H9 (cell line): ENCODE results near the gene MCFD2. TPM values are rescaled to one million over a fixed set of nuclear protein-coding genes. Genes with fewer than 3 reads are reported as not detected.

Experiments
- DNase-seq: peaks from one replicate; pipeline ENCODE4 v3.0.0-alpha.2; 2017
- H2AFZ ChIP-seq: one replicate; pipeline ENCODE4 v1.6.1; 2013; ENCODE audit warnings: mild to moderate bottlenecking, low read length, control low read depth, moderate library complexity
- H2AK5ac ChIP-seq: 2 replicates; pipeline ENCODE4 v1.6.1; 2013; ENCODE audit warnings: low read length, control low read depth, mixed read lengths; ENCODE audit not compliant: insufficient read length
- H2BK120ac ChIP-seq: one replicate; pipeline ENCODE4 v1.6.1; 2013; ENCODE audit warnings: low read depth, mild to moderate bottlenecking, low read length, control low read depth, inconsistent platforms; ENCODE audit not compliant: poor library complexity, severe bottlenecking
- H2BK12ac ChIP-seq: 2 replicates; pipeline ENCODE4 v1.6.1; 2013; ENCODE audit warnings: low read length, control low read depth, mixed read lengths, low read depth; ENCODE audit not compliant: insufficient read length
- H2BK15ac ChIP-seq: 2 replicates; pipeline ENCODE4 v1.6.1; 2013; ENCODE audit warnings: low read depth, low read length, control low read depth
- H2BK20ac ChIP-seq: one replicate; pipeline ENCODE4 v1.6.1; 2013; ENCODE audit warnings: low read depth, mild to moderate bottlenecking, low read length, control low read depth, inconsistent platforms; ENCODE audit not compliant: poor library complexity, severe bottlenecking
- H2BK5ac ChIP-seq: 2 replicates; pipeline ENCODE4 v1.6.1; 2013; ENCODE audit warnings: low read length, control low read depth, mixed read lengths; ENCODE audit not compliant: insufficient read length
- H3K14ac ChIP-seq: 2 replicates; pipeline ENCODE4 v1.6.1; 2013; ENCODE audit warnings: low read length, control low read depth; ENCODE audit not compliant: insufficient read depth
- H3K18ac ChIP-seq: 2 replicates; pipeline ENCODE4 v1.6.1; 2013; ENCODE audit warnings: low read depth, mild to moderate bottlenecking, mixed read lengths, low read length, control low read depth; ENCODE audit not compliant: insufficient read length
- H3K23ac ChIP-seq: 2 replicates; pipeline ENCODE4 v1.6.1; 2013; ENCODE audit warnings: low read length, control low read depth, mixed read lengths, low read depth; ENCODE audit not compliant: insufficient read length
- H3K23me2 ChIP-seq: 2 replicates; pipeline ENCODE4 v1.6.1; 2013; ENCODE audit warnings: low read depth, mild to moderate bottlenecking, mixed read lengths, low read length, control low read depth; ENCODE audit not compliant: insufficient read length, poor library complexity, severe bottlenecking
- H3K27ac ChIP-seq: 2 replicates; pipeline ENCODE4 v1.5.1; 2013; ENCODE audit warnings: low read length, control low read depth, mixed read lengths, low read depth; ENCODE audit not compliant: insufficient read length
- H3K27me3 ChIP-seq: 2 replicates; pipeline ENCODE4 v1.6.1; 2013; ENCODE audit warnings: low read length, control low read depth, inconsistent platforms; ENCODE audit not compliant: insufficient read depth
- H3K4ac ChIP-seq: 2 replicates; pipeline ENCODE4 v1.6.1; 2013; ENCODE audit warnings: low read depth, mild to moderate bottlenecking, control low read depth, inconsistent platforms, low read length, moderate library complexity
- H3K4me1 ChIP-seq: 2 replicates; pipeline ENCODE4 v1.6.1; 2013; ENCODE audit warnings: low read length, control low read depth, inconsistent platforms; ENCODE audit not compliant: insufficient read depth
- H3K4me2 ChIP-seq: 2 replicates; pipeline ENCODE4 v1.6.1; 2013; ENCODE audit warnings: low read length, control low read depth, mixed read lengths; ENCODE audit not compliant: insufficient read length, insufficient read depth
- H3K56ac ChIP-seq: 2 replicates; pipeline ENCODE4 v1.6.1; 2013; ENCODE audit warnings: low read depth, mild to moderate bottlenecking, mixed read lengths, low read length, control low read depth; ENCODE audit not compliant: insufficient read length
- H3K79me1 ChIP-seq: 2 replicates; pipeline ENCODE4 v1.6.1; 2013; ENCODE audit warnings: low read depth, mild to moderate bottlenecking, moderate library complexity, low read length, control low read depth, inconsistent platforms; ENCODE audit not compliant: insufficient read depth, poor library complexity, severe bottlenecking
- H3K79me2 ChIP-seq: 2 replicates; pipeline ENCODE4 v1.6.1; 2013; ENCODE audit warnings: low read length, control low read depth, inconsistent platforms; ENCODE audit not compliant: insufficient read depth
- H3K9ac ChIP-seq: 2 replicates; pipeline ENCODE4 v1.6.1; 2013; ENCODE audit warnings: low read length, control low read depth, mixed read lengths; ENCODE audit not compliant: insufficient read length; ENCODE audit errors: extremely low read depth
- H3K9me3 ChIP-seq: one replicate; pipeline ENCODE4 v1.6.1; 2013; ENCODE audit warnings: low read depth, low read length, inconsistent platforms; ENCODE audit not compliant: control insufficient read depth
- H3T11ph ChIP-seq: one replicate; pipeline ENCODE4 v1.6.1; 2013; ENCODE audit warnings: mild to moderate bottlenecking, low read length, control low read depth, inconsistent platforms
- H4K20me1 ChIP-seq: one replicate; pipeline ENCODE4 v1.6.1; 2013; ENCODE audit not compliant: control insufficient read depth, insufficient read length, insufficient read depth
- H4K5ac ChIP-seq: 2 replicates; pipeline ENCODE4 v1.6.1; 2013; ENCODE audit warnings: low read depth, mild to moderate bottlenecking, mixed read lengths, low read length, control low read depth; ENCODE audit not compliant: insufficient read length
- H4K8ac ChIP-seq: replicated peaks from 2 replicates; pipeline ENCODE4 v1.6.1; 2013; ENCODE audit warnings: low read length, control low read depth, mixed read lengths, low read depth; ENCODE audit not compliant: insufficient read length
- H4K91ac ChIP-seq: 2 replicates; pipeline ENCODE4 v1.6.1; 2013; ENCODE audit warnings: low read depth, mild to moderate bottlenecking, moderate library complexity, mixed read lengths, low read length, control low read depth; ENCODE audit not compliant: insufficient read length
- H3K27ac Mint-ChIP-seq, 3 experiments: 2 replicates in 2 of 3; 3 replicates in 1 of 3; pipeline ENCODE4 v1.8.0; 2020 to 2021; ENCODE audit warnings: mixed read lengths in 3 of 3, mild to moderate bottlenecking in 1 of 3, moderate library complexity in 1 of 3
- H3K27me3 Mint-ChIP-seq: 2 replicates; pipeline ENCODE4 v1.8.0; 2021; ENCODE audit warnings: low read depth, mild to moderate bottlenecking, moderate library complexity, mixed read lengths
- H3K36me3 Mint-ChIP-seq, 3 experiments: 2 replicates in 2 of 3; 3 replicates in 1 of 3; pipeline ENCODE4 v1.8.0; 2020 to 2021; ENCODE audit warnings: low read depth in 3 of 3, mixed read lengths in 3 of 3; ENCODE audit not compliant: insufficient read depth in 1 of 3
- H3K4me1 Mint-ChIP-seq, 2 experiments: 2 replicates each; pipeline ENCODE4 v1.8.0; 2020; ENCODE audit warnings: mixed read lengths in 2 of 2
- H3K4me3 Mint-ChIP-seq, 2 experiments: 2 replicates in 1 of 2; 3 replicates in 1 of 2; pipeline ENCODE4 v1.8.0; 2020 to 2021; ENCODE audit warnings: mild to moderate bottlenecking in 2 of 2, mixed read lengths in 2 of 2, moderate library complexity in 1 of 2
- H3K9me3 Mint-ChIP-seq, 2 experiments: 2 replicates in 1 of 2; 3 replicates in 1 of 2; pipeline ENCODE4 v1.8.0; 2020; ENCODE audit warnings: mild to moderate bottlenecking in 2 of 2, mixed read lengths in 2 of 2, moderate library complexity in 1 of 2
- WGBS: extraction: QIAGEN DNeasy Blood & Tissue Kit; methylation state at CpG from one replicate; pipeline ENCODE4 v1.1.7; 2013; ENCODE audit warnings: missing lambda C conversion rate, low lambda C conversion rate, mixed read lengths; ENCODE audit not compliant: insufficient read length; ENCODE audit errors: extremely low coverage; 5-methylcytosine and 5-hydroxymethylcytosine counted together
- total RNA-seq: library from RNA; stranded (reverse); gene quantifications from 2 replicates; pipeline ENCODE4 v1.2.1, GENCODE V29; 2021
- TF ChIP-seq, protein P1 (sequence below): fragments of 200-600 bp; sonication (generic); conservative IDR thresholded peaks from 3 replicates; pipeline ENCODE4 v1.8.0; 2021; ENCODE audit warnings: antibody characterized with exemption, mild to moderate bottlenecking

The MCFD2 gene
- total RNA-seq, 1 experiment from 2014 or later, result 64.6 TPM

DNA sequence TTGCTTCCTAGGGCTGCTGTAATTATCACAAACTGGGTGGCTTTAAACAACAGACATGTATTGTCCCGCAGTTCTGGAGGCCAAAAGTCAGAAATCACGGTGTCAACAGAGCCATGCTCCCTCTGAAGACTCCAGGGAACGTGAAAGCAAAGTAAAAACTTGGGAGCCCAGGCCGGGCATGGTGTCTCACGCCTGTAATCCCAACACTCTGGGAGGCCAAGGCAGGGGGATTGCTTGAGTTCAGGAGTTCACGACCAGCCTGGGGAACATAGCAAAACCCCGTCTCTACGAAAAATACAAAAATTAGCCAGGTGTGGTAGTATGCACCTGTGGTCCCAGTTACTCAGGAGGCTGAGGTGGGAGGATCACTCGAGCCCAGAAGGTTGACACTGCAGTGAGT lies 63.5 kb downstream of the MCFD2 start:
- no peak overlapping the region for H3K27ac ChIP-seq
- H4K8ac ChIP-seq, result no peak overlapping the region
- H4K5ac ChIP-seq, result no peak overlapping the region
- H2BK20ac ChIP-seq, result no peak overlapping the region
- H3K14ac ChIP-seq, result no peak overlapping the region
- H3K4me3 Mint-ChIP-seq, result no peak overlapping the region
- H3K27me3 Mint-ChIP-seq, result peaks cover 2% of the 10 kb centered on the region
- no CpG with 5 or more reads among the region's 9 CpGs for WGBS
- H3K27ac Mint-ChIP-seq, result no peak overlapping the region
- no peaks in the 10 kb centered on the region for H3K23me2 ChIP-seq
- 0 out of 5 replicates have a peak, but pooled peaks cover 0 to 2% of the 10 kb centered on the region in 2 experiments for H3K9me3 Mint-ChIP-seq
- H3K79me1 ChIP-seq, result no peaks in the 10 kb centered on the region
- no peak overlapping the region for H4K91ac ChIP-seq
- no peak overlapping the region for H3K9ac ChIP-seq
- no peak overlapping the region for H2BK12ac ChIP-seq
- no peak overlapping the region for H3K56ac ChIP-seq
- H2BK120ac ChIP-seq, result no peak overlapping the region
- H2BK5ac ChIP-seq, result no peak overlapping the region
- no peak overlapping the region for H2AFZ ChIP-seq
- no peaks in the 10 kb centered on the region for H4K20me1 ChIP-seq
- H2AK5ac ChIP-seq, result no peak overlapping the region
- TF ChIP-seq, protein P1, sequence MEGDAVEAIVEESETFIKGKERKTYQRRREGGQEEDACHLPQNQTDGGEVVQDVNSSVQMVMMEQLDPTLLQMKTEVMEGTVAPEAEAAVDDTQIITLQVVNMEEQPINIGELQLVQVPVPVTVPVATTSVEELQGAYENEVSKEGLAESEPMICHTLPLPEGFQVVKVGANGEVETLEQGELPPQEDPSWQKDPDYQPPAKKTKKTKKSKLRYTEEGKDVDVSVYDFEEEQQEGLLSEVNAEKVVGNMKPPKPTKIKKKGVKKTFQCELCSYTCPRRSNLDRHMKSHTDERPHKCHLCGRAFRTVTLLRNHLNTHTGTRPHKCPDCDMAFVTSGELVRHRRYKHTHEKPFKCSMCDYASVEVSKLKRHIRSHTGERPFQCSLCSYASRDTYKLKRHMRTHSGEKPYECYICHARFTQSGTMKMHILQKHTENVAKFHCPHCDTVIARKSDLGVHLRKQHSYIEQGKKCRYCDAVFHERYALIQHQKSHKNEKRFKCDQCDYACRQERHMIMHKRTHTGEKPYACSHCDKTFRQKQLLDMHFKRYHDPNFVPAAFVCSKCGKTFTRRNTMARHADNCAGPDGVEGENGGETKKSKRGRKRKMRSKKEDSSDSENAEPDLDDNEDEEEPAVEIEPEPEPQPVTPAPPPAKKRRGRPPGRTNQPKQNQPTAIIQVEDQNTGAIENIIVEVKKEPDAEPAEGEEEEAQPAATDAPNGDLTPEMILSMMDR, result no peak
- no peak overlapping the region for H3K18ac ChIP-seq
- no peaks in the 10 kb centered on the region for H3K9me3 ChIP-seq
- H3K36me3 Mint-ChIP-seq, result no peaks in the 10 kb centered on the region
- peaks cover 4 to 8% of the 10 kb centered on the region in 2 experiments; a peak in 2 of 4 replicates for H3K4me1 Mint-ChIP-seq
- H3K27me3 ChIP-seq, result no peaks in the 10 kb centered on the region
- H2BK15ac ChIP-seq, result no peak overlapping the region
- no peak overlapping the region for H3K4ac ChIP-seq
- H3K23ac ChIP-seq, result no peak overlapping the region
- no peak overlapping the region for H3T11ph ChIP-seq
- no peak overlapping the region for H3K4me2 ChIP-seq
- H3K79me2 ChIP-seq, result no peaks in the 10 kb centered on the region
- H3K4me1 ChIP-seq, result no peaks in the 10 kb centered on the region; the same call in 1 of the 2 replicates
- no peak for DNase-seq

Other genes with a start within 250 kb of the MCFD2 start
- 14.0 and 15.1 TPM in 2 replicates for gene SOCS5, start 216.5 kb downstream of the MCFD2 start, total RNA-seq
- gene TTC7A, start 25.4 kb upstream of the MCFD2 start, total RNA-seq, result 9.6 and 10.5 TPM in 2 replicates
- 0.13 and 0.42 TPM in 2 replicates for gene STPG4, start 239.5 kb upstream of the MCFD2 start, total RNA-seq